K562 (cell line): ENCODE data around the gene KNL1. TPM values are rescaled to one million over a fixed set of nuclear protein-coding genes. Genes with fewer than 3 reads are reported as not detected.

ENCODE experiments used
- BRF1 ChIP-seq: IDR thresholded peaks from 3 replicates; pipeline ENCODE4 v1.6.1; 2011; ENCODE audit warnings: borderline replicate concordance, mild to moderate bottlenecking; ENCODE audit not compliant: insufficient read length; ENCODE audit errors: extremely low read depth
- HDAC3 ChIP-seq: fragments of 450-650 bp; IDR thresholded peaks from 2 replicates; pipeline ENCODE4 v1.6.1; 2018; ENCODE audit warnings: borderline replicate concordance, mild to moderate bottlenecking, moderate library complexity; ENCODE audit not compliant: partially characterized antibody
- KHSRP ChIP-seq: fragments of 450-650 bp; IDR thresholded peaks from 2 replicates; pipeline ENCODE4 v1.6.1; 2017
- MCM2 ChIP-seq: fragments of 450-650 bp; IDR thresholded peaks from 2 replicates; pipeline ENCODE4 v1.6.1; 2017; ENCODE audit warnings: low read depth, mild to moderate bottlenecking
- PHF20 ChIP-seq: fragments of 450-650 bp; IDR thresholded peaks from 2 replicates; pipeline ENCODE4 v1.6.1; 2018; ENCODE audit not compliant: partially characterized antibody
- PRPF4 ChIP-seq: fragments of 200-400 bp; formaldehyde crosslinking; IDR thresholded peaks from one replicate; pipeline ENCODE4 v1.6.1; 2017; ENCODE audit warnings: low read length, low read depth, mild to moderate bottlenecking; ENCODE audit not compliant: insufficient read depth, poor library complexity, severe bottlenecking
- SETDB1 ChIP-seq: IDR thresholded peaks from one replicate; pipeline ENCODE4 v1.6.1; 2012; ENCODE audit warnings: low read length, control low read depth, inconsistent platforms
- SP1 ChIP-seq: sonication (generic); formaldehyde crosslinking; IDR thresholded peaks from 2 replicates; pipeline ENCODE4 v1.8.1; 2022; ENCODE audit warnings: mild to moderate bottlenecking, missing genetic modification reagents
- XRCC5 ChIP-seq: fragments of 200-400 bp; formaldehyde crosslinking; IDR thresholded peaks from 2 replicates; pipeline ENCODE4 v1.6.1; 2017; ENCODE audit warnings: low read depth, mild to moderate bottlenecking, low read length
- ZNF124 ChIP-seq: sonication (generic); formaldehyde crosslinking; IDR thresholded peaks from 2 replicates; pipeline ENCODE4 v1.8.1; 2022; ENCODE audit warnings: missing genetic modification reagents
- polyA plus RNA-seq, 8 experiments: library from polyadenylated mRNA; depleted of rRNA in 4 of 8; stranded (reverse) in 5 of 8; unstranded in 3 of 8; fragments of >200 nt; fragmentation: Nextera tagmentation in 2 of 8; fragmentation: Illumina TruSeq in 1 of 8; extraction: Ambion mirVana in 2 of 8; extraction: Trizol in 1 of 8; gene quantifications; 2 replicates each; pipeline versions ENCODE4 v1.2.1 to v1.2.3, GENCODE V29; 2011 to 2014; ENCODE audit warnings: inconsistent platforms in 1 of 8, missing spikeins in 1 of 8
- total RNA-seq, 7 experiments: library from RNA; depleted of rRNA in 6 of 7; stranded (reverse); fragments of >200 nt in 6 of 7; fragmentation: Illumina TruSeq in 2 of 7; extraction: Trizol in 2 of 7; gene quantifications; 2 replicates each; pipeline versions ENCODE4 v1.2.1 to v1.2.3, GENCODE V29; 2011 to 2021; ENCODE audit warnings: low replicate concordance in 1 of 7
- TF ChIP-seq, protein P1 (sequence below): conservative IDR thresholded peaks from 2 replicates; pipeline ENCODE4 v1.6.1; 2011; ENCODE audit warnings: low read depth, mild to moderate bottlenecking, low read length; ENCODE audit not compliant: control insufficient read depth
- TF ChIP-seq, protein P2 (sequence below), 2 experiments: fragments of 250-450 bp in 1 of 2; fragments of 450-650 bp in 1 of 2; sonication (Bioruptor Pico) in 1 of 2; IDR thresholded peaks; 2 replicates each; pipeline versions ENCODE4 v1.6.1 to v1.8.0; 2016 to 2021; ENCODE audit warnings: mild to moderate bottlenecking in 2 of 2, moderate library complexity in 2 of 2, missing compliant biosample characterization in 1 of 2, missing genetic modification characterization in 1 of 2

The KNL1 gene
- total and polyA plus RNA-seq, 9 of the 15 experiments (the other 6 are each of a cell fraction or from before 2014, with no cell fraction given): 14.5 to 65.4 (median 34.6) TPM

DNA sequence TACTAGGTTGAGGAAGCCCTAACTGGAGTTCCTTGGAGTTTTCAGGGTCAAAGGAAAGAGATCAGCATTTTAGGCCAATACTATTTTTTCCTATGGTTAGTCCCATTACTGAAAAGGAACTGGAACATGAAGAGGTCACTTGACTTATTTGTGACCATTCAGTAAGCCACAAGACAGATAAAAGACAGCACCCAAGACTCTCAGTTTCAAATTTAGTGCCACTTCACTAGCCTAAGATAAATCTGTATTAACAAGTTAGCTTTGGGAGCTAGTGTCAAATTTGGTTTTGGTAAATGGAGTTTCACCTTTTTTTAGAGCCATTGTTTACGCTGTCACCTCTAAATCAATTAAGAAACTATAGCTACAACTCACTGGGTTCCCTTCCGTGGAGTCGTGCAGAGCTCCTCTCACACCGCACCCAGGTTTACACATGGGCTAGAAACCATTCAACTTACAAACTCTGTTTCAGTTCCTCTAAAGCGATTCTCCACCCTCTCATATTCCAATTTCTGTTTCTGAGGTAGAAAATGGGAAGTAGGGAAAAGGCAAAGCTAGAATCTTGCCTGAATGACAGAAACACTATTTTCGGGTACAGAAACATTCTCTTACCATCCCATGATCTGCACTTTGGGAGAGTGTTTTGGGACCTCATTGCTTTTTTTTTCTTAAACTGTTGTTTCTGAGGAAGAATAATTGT is 43.6 kb upstream of the KNL1 start (continued):
- TF ChIP-seq, protein P1, sequence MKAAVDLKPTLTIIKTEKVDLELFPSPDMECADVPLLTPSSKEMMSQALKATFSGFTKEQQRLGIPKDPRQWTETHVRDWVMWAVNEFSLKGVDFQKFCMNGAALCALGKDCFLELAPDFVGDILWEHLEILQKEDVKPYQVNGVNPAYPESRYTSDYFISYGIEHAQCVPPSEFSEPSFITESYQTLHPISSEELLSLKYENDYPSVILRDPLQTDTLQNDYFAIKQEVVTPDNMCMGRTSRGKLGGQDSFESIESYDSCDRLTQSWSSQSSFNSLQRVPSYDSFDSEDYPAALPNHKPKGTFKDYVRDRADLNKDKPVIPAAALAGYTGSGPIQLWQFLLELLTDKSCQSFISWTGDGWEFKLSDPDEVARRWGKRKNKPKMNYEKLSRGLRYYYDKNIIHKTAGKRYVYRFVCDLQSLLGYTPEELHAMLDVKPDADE: no peak
- TF ChIP-seq KHSRP (no peak), ZNF124 (CRISPR knock-in tag) (no peak), BRF1 (no peak), PHF20 (no peak), SETDB1 (no peak), XRCC5 (no peak), SP1 (CRISPR knock-in tag) (no peak), HDAC3 (no peak), MCM2 (no peak), PRPF4 (no peak)
- TF ChIP-seq, protein P2, sequence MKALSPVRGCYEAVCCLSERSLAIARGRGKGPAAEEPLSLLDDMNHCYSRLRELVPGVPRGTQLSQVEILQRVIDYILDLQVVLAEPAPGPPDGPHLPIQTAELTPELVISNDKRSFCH (CRISPR knock-in tag; IDR thresholded peaks at IDR 0.05): no peak
- TF ChIP-seq, protein P2 (tag; IDR thresholded peaks at IDR 0.05): no peak
